Trophoblast cell (in vitro differentiated cells and primary cell): ENCODE measurements around the gene AIG1.

Experiments used
- DNase-seq, 2 donors: peaks; one replicate each; pipeline ENCODE4 v3.0.0-alpha.2; 2016
- H2AFZ ChIP-seq: 2 replicates; pipeline ENCODE4 v1.6.1; 2013; ENCODE audit warnings: low read length, moderate library complexity, mild to moderate bottlenecking; ENCODE audit not compliant: insufficient read depth, poor library complexity
- H2AK5ac ChIP-seq: 2 replicates; pipeline ENCODE4 v1.6.1; 2013; ENCODE audit warnings: mild to moderate bottlenecking, low read length
- H2BK120ac ChIP-seq: 2 replicates; pipeline ENCODE4 v1.6.1; 2013; ENCODE audit warnings: low read length, mild to moderate bottlenecking, moderate library complexity; ENCODE audit not compliant: insufficient read depth, poor library complexity
- H2BK12ac ChIP-seq: 2 replicates; pipeline ENCODE4 v1.6.1; 2013; ENCODE audit warnings: mild to moderate bottlenecking, low read length, moderate library complexity
- H2BK5ac ChIP-seq: 2 replicates; pipeline ENCODE4 v1.6.1; 2013; ENCODE audit warnings: low read length, low read depth, moderate library complexity, mild to moderate bottlenecking; ENCODE audit not compliant: poor library complexity
- H3K14ac ChIP-seq: 2 replicates; pipeline ENCODE4 v1.6.1; 2013; ENCODE audit warnings: mild to moderate bottlenecking, low read length
- H3K18ac ChIP-seq: 2 replicates; pipeline ENCODE4 v1.6.1; 2013; ENCODE audit warnings: mild to moderate bottlenecking, low read length
- H3K23ac ChIP-seq: 2 replicates; pipeline ENCODE4 v1.6.1; 2013; ENCODE audit warnings: low read length
- H3K27ac ChIP-seq: 2 replicates; pipeline ENCODE4 v1.5.1; 2013; ENCODE audit warnings: low read depth, mild to moderate bottlenecking, inconsistent platforms, low read length, moderate library complexity
- H3K27me3 ChIP-seq: 2 replicates; pipeline ENCODE4 v1.6.1; 2013; ENCODE audit warnings: inconsistent platforms, mild to moderate bottlenecking, low read length, moderate library complexity; ENCODE audit not compliant: insufficient read depth
- H3K36me3 ChIP-seq, 2 experiments: 1 replicate in 1 of 2; 2 replicates in 1 of 2; pipeline ENCODE4 v1.6.1; 2013; ENCODE audit warnings: low read length in 2 of 2, mild to moderate bottlenecking in 2 of 2, moderate library complexity in 1 of 2; ENCODE audit not compliant: insufficient read depth in 2 of 2, control insufficient read depth in 1 of 2
- H3K4ac ChIP-seq: 2 replicates; pipeline ENCODE4 v1.6.1; 2013; ENCODE audit warnings: low read depth, mild to moderate bottlenecking, low read length, moderate library complexity
- H3K4me1 ChIP-seq, 2 experiments: 1 replicate in 1 of 2; 2 replicates in 1 of 2; pipeline ENCODE4 v1.6.1; 2013; ENCODE audit warnings: low read length in 2 of 2, mild to moderate bottlenecking in 2 of 2, moderate library complexity in 1 of 2; ENCODE audit not compliant: insufficient read depth in 2 of 2, control insufficient read depth in 1 of 2
- H3K4me2 ChIP-seq: 2 replicates; pipeline ENCODE4 v1.6.1; 2013; ENCODE audit warnings: inconsistent platforms, mild to moderate bottlenecking, low read length, moderate library complexity
- H3K4me3 ChIP-seq: 2 replicates; pipeline ENCODE4 v1.5.1; 2013; ENCODE audit warnings: mild to moderate bottlenecking, low read depth, low read length, inconsistent platforms
- H3K79me1 ChIP-seq: one replicate; pipeline ENCODE4 v1.6.1; 2013; ENCODE audit warnings: low read length
- H3K79me2 ChIP-seq: 2 replicates; pipeline ENCODE4 v1.6.1; 2013; ENCODE audit warnings: low read length, mild to moderate bottlenecking; ENCODE audit not compliant: control insufficient read depth, insufficient read depth, poor library complexity
- H3K9ac ChIP-seq: 2 replicates; pipeline ENCODE4 v1.6.1; 2013; ENCODE audit warnings: mild to moderate bottlenecking, low read length
- H3K9me3 ChIP-seq: 2 replicates; pipeline ENCODE4 v1.6.1; 2013; ENCODE audit warnings: low read depth, mild to moderate bottlenecking, control low read depth, inconsistent platforms, low read length; ENCODE audit not compliant: insufficient read depth
- H4K12ac ChIP-seq: 2 replicates; pipeline ENCODE4 v1.6.1; 2013; ENCODE audit warnings: low read depth, mild to moderate bottlenecking, low read length, moderate library complexity
- H4K8ac ChIP-seq: 2 replicates; pipeline ENCODE4 v1.6.1; 2013; ENCODE audit warnings: low read depth, mild to moderate bottlenecking, low read length, moderate library complexity
- H4K91ac ChIP-seq: one replicate; pipeline ENCODE4 v1.6.1; 2013; ENCODE audit warnings: low read depth, mild to moderate bottlenecking, low read length, moderate library complexity
- WGBS: extraction: QIAGEN DNeasy Blood & Tissue Kit; methylation state at CpG from one replicate; pipeline ENCODE4 v1.1.7; 2013; ENCODE audit warnings: missing lambda C conversion rate; ENCODE audit not compliant: insufficient read length, insufficient coverage; ENCODE audit errors: extremely low coverage; 5-methylcytosine and 5-hydroxymethylcytosine counted together

AIG1 gene

DNA sequence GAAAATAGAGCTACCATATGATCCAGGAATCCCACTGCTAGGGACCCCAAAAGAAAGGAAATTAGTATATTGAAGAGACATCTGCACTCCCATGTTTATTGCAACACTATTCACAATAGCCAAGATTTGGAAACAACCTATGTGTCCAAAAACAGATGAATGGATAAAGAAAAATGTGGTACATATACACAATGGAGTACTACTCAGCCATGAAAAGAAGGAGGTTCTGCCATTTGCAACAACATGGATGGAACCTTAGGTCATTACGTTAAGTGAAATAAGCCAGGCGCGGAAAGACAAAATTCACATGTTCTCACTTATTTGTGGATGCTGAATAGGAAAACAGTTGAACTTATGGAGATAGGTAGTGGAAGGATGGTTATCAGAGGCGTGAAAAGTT lies 252.5 kb downstream of the AIG1 start:
- no peaks in the 10 kb centered on the region for H3K36me3 ChIP-seq

DNA sequence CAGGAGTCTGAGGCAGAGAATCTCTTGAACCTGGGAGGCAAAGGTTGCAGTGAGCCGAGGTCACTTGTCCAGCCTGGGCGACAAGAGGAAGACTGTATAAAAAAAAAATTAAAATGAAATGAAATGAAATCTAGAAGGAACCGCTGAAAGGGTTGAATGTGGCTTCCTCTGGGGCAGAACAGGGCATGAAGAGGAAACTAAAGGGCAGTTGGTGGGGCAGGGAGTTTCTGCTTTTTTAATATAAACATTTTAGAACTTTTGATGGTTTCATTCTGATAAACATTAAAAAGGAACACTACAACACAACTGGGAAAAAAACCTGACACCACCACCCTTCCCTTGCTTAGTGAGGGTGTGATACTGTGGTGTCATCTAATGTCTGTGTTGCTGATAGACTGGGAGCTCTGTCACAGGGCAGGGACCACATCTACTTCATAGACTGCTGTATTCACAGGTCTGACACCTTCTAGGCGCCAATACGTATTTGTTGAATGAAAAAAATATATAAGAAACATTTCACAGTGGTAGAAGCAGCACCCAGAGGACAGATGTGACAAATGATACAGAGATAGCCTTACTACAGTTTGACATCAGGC lies 260.9 kb downstream of the AIG1 start:
- no peaks in the 10 kb centered on the region for H3K36me3 ChIP-seq
- no peaks in the 10 kb centered on the region for H3K27me3 ChIP-seq
- no peaks in the 10 kb centered on the region for H3K9me3 ChIP-seq
- H3K9ac ChIP-seq = no peak overlapping the region
- H3K4ac ChIP-seq = no peak overlapping the region
- H3K4me3 ChIP-seq = no peak overlapping the region
- no peak overlapping the region for H3K4me2 ChIP-seq
- H3K79me1 ChIP-seq = no peaks in the 10 kb centered on the region
- H3K23ac ChIP-seq = no peak overlapping the region
- H2AK5ac ChIP-seq = no peak overlapping the region
- H2BK12ac ChIP-seq = no peak overlapping the region
- no peak overlapping the region for H4K91ac ChIP-seq
- no CpG with 5 or more reads among the region's 5 CpGs for WGBS
- no peaks in the 10 kb centered on the region for H3K79me2 ChIP-seq
- no peak for DNase-seq
- no peak overlapping the region for H3K14ac ChIP-seq
- H4K8ac ChIP-seq = no peak overlapping the region
- H2BK5ac ChIP-seq = no peak overlapping the region
- no peaks in the 10 kb centered on the region for H3K4me1 ChIP-seq
- no peak overlapping the region for H3K18ac ChIP-seq
- no peak overlapping the region for H4K12ac ChIP-seq
- H3K27ac ChIP-seq = no peak overlapping the region
- no peak overlapping the region for H2AFZ ChIP-seq
- no peak overlapping the region for H2BK120ac ChIP-seq

More for the DNA sequence above, 252.5 kb downstream of the AIG1 start:
- H3K4me3 ChIP-seq = no peak overlapping the region
- H2BK5ac ChIP-seq = no peak overlapping the region
- no peak overlapping the region for H3K27ac ChIP-seq
- WGBS = no CpG with 5 or more reads among the region's 4 CpGs
- no peak overlapping the region for H4K8ac ChIP-seq
- no peak overlapping the region for H3K14ac ChIP-seq
- no peaks in the 10 kb centered on the region for H3K79me2 ChIP-seq
- no peak for DNase-seq
- no peak overlapping the region for H2BK12ac ChIP-seq
- H3K27me3 ChIP-seq = no peaks in the 10 kb centered on the region
- no peak overlapping the region for H2BK120ac ChIP-seq
- H3K9ac ChIP-seq = no peak overlapping the region
- H3K4me1 ChIP-seq = no peaks in the 10 kb centered on the region
- no peak overlapping the region for H3K4me2 ChIP-seq
- H3K79me1 ChIP-seq = no peaks in the 10 kb centered on the region
- H3K18ac ChIP-seq = no peak overlapping the region
- H3K9me3 ChIP-seq = no peaks in the 10 kb centered on the region
- H2AK5ac ChIP-seq = no peak overlapping the region
- H3K4ac ChIP-seq = no peak overlapping the region
- H3K23ac ChIP-seq = no peak overlapping the region
- no peak overlapping the region for H4K91ac ChIP-seq
- H2AFZ ChIP-seq = no peak overlapping the region
- no peak overlapping the region for H4K12ac ChIP-seq

DNA sequence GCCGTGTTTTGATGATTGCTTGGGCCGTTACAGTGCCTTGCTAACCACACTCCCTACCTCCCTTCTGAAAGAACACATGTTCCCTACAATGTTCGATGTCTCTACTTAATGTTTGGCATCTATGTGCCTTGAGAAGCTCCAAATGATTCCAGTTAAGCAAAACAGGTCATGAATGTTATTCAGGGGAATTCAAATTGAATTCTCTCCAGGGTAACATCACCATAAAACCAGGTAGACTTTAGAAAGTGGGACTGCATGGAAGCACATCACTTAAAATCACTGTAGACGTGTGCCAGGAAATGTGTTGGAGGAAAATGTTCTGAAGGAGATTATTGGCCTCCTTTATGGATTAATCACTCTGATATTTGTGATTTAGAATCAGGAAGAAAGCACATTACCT lies 261.7 kb downstream of the AIG1 start:
- Histone ChIP-seq H2BK12ac (no peak overlapping the region), H3K9ac (no peak overlapping the region)

GRCh38 chr6:143323729-143324470 lies 263.2 kb downstream of the AIG1 start:
- no peak overlapping the region for H4K8ac ChIP-seq
- H2AK5ac ChIP-seq = no peak overlapping the region
- H2AFZ ChIP-seq = no peak overlapping the region
- no peak overlapping the region for H3K4me3 ChIP-seq
- no peak overlapping the region for H4K91ac ChIP-seq
- H3K9me3 ChIP-seq = no peaks in the 10 kb centered on the region
- no peak overlapping the region for H3K27ac ChIP-seq
- H2BK5ac ChIP-seq = no peak overlapping the region
- H3K23ac ChIP-seq = no peak overlapping the region
- H3K27me3 ChIP-seq = no peaks in the 10 kb centered on the region
- H3K9ac ChIP-seq = no peak overlapping the region
- H3K4me2 ChIP-seq = no peak overlapping the region
- H3K4me1 ChIP-seq = no peaks in the 10 kb centered on the region
- no peak overlapping the region for H3K18ac ChIP-seq
- H4K12ac ChIP-seq = no peak overlapping the region
- no peaks in the 10 kb centered on the region for H3K79me2 ChIP-seq
- no peaks in the 10 kb centered on the region for H3K36me3 ChIP-seq
- H3K14ac ChIP-seq = no peak overlapping the region
- no peak overlapping the region for H3K4ac ChIP-seq
- WGBS = no CpG with 5 or more reads among the region's 3 CpGs
- no peak for DNase-seq
- no peak overlapping the region for H2BK12ac ChIP-seq
- no peak overlapping the region for H2BK120ac ChIP-seq
- no peaks in the 10 kb centered on the region for H3K79me1 ChIP-seq

More for the DNA sequence above, 261.7 kb downstream of the AIG1 start:
- no peak overlapping the region for H2AK5ac ChIP-seq
- H3K4me2 ChIP-seq = no peak overlapping the region
- no peaks in the 10 kb centered on the region for H3K79me2 ChIP-seq
- no peak overlapping the region for H2BK120ac ChIP-seq
- H3K27me3 ChIP-seq = no peaks in the 10 kb centered on the region
- no peak overlapping the region for H3K4ac ChIP-seq
- no peak overlapping the region for H2AFZ ChIP-seq
- DNase-seq = no peak
- no peak overlapping the region for H2BK5ac ChIP-seq
- H3K27ac ChIP-seq = no peak overlapping the region
- no peak overlapping the region for H4K8ac ChIP-seq
- no peak overlapping the region for H3K4me3 ChIP-seq
- H3K4me1 ChIP-seq = no peaks in the 10 kb centered on the region
- no peak overlapping the region for H3K23ac ChIP-seq
- no peak overlapping the region for H4K12ac ChIP-seq
- no peak overlapping the region for H3K14ac ChIP-seq
- H4K91ac ChIP-seq = no peak overlapping the region
- no peaks in the 10 kb centered on the region for H3K36me3 ChIP-seq
- WGBS = no CpG with 5 or more reads among the region's 4 CpGs
- H3K9me3 ChIP-seq = no peaks in the 10 kb centered on the region
- H3K79me1 ChIP-seq = no peaks in the 10 kb centered on the region
- H3K18ac ChIP-seq = no peak overlapping the region
